ENCODE measurements around the gene CERS6.

DNA sequence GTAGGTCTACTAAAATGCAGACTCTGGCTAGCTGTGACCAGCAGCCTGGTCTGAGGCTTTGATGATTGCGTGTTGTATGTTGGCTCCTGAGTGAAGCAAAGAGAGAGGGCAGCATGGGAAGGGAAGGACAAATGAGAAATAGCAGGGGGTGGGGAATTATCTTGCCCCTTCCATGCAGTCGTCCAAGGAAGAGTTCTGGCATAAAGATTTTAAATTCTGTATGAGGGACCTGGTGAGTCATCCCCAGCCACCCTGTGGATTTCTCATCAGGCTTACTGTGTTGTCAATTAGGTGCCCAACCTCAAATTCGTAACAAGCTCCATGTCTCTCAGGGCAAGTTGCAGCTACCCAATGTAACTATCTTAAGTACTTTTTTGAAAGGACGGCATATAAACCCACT lies 274.3 kb downstream of the CERS6 start:
- TF ChIP-seq CTCF (conservative IDR thresholded peaks at IDR 0.05) (no peak), ZFX (IDR thresholded peaks at IDR 0.05) (no peak)
